Neural progenitor cell (in vitro differentiated cells): ENCODE results near the gene RAB11FIP3.

ENCODE experiments used
- EZH2 ChIP-seq: fragments of 200-600 bp; sonication (generic); IDR thresholded peaks from 2 replicates; pipeline ENCODE4 v1.6.1; 2017; ENCODE audit warnings: antibody characterized with exemption, mild to moderate bottlenecking, moderate library complexity
- TF ChIP-seq, protein P1 (sequence below): fragments of 200-600 bp; sonication (generic); IDR thresholded peaks from 2 replicates; pipeline ENCODE4 v1.5.1; 2017; ENCODE audit warnings: antibody characterized with exemption, mild to moderate bottlenecking

- TF ChIP-seq, protein P1, sequence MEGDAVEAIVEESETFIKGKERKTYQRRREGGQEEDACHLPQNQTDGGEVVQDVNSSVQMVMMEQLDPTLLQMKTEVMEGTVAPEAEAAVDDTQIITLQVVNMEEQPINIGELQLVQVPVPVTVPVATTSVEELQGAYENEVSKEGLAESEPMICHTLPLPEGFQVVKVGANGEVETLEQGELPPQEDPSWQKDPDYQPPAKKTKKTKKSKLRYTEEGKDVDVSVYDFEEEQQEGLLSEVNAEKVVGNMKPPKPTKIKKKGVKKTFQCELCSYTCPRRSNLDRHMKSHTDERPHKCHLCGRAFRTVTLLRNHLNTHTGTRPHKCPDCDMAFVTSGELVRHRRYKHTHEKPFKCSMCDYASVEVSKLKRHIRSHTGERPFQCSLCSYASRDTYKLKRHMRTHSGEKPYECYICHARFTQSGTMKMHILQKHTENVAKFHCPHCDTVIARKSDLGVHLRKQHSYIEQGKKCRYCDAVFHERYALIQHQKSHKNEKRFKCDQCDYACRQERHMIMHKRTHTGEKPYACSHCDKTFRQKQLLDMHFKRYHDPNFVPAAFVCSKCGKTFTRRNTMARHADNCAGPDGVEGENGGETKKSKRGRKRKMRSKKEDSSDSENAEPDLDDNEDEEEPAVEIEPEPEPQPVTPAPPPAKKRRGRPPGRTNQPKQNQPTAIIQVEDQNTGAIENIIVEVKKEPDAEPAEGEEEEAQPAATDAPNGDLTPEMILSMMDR: no peak
- TF ChIP-seq EZH2: no peak
These were observed 34.3 kb downstream of the RAB11FIP3 start for GRCh38 chr16:459761-460160.
